Measurements from ENCODE around the gene TPRX2.

TPRX2 gene

DNA sequence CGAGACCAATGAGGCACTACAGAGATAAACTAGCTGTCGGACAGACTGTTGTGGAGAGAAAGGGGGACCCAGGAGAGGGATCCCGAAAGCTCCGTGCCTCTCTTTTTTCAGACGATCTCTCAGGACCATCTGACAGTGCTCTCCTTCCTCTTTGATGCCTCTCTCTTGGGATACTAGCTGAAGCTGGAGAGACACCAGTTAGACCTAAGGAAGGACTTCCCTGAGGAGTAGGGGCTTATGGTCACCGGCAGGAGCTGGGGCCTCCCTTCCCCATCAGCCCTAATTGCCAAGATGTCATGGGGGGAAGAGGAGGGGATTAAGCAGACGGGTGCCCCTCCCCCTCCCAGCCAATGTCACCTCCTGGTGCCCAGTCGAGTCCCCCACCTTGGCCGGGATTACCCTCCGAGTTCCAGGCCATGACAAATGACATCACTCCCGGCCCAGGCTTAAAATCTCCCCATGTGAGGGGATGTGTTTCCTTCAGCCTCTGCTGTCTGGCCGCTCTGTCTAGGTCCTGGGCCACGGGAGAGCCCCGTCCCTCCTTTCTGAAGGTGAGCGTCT lies 37.5 kb upstream of the TPRX2 start, which contains the start of gene CRX:
CRX (plus strand) TSS at position 478 of the 561 bp plus-strand sequence. CDS start 12,507 bp downstream, outside the sequence.
- Mint-ChIP-seq H3K27me3 (ENCODE audit: low read depth) (peaks cover 19% of the 10 kb centered on the region), H3K9me3 (no peaks in the 10 kb centered on the region), H3K4me3 (no peak within 1 kb of the TSS), H3K36me3 (ENCODE audit: low read depth) (no peaks in the 10 kb centered on the region), H3K27ac (peak within 1 kb of the TSS; percentile 15 to 56 (median 45)), H3K4me1 (peaks cover 24% of the 10 kb centered on the region)
- no peak for TF ChIP-seq CTCF (IDR thresholded peaks at IDR 0.05; ENCODE audit: unreplicated experiment in 3 of 3)

DNA sequence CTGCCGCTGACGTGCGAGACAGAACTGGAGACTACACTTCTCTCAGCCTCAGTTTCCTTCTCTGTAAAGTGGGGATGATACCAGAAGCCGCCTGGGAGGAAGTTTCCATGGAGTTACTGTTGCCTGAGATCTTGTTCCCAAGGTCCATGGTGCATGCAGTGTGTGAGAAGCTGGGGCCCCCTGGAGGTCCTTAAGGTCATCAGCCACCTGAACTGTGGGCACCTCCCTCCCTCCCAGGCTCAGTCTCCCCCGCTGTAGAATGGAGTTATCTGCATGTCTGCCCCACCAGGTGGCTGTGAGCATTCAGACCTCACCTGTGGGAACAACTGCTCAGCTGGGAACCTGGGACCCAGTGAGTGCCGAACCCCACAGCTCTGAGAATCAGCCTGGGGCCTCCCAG lies 34.6 kb upstream of the TPRX2 start:
- H3K36me3 Mint-ChIP-seq (ENCODE audit: low read depth), result no peaks in the 10 kb centered on the region
- H3K4me1 Mint-ChIP-seq, result peaks cover 20% of the 10 kb centered on the region

GRCh38 chr19:47826800-47827199 lies 32.2 kb upstream of the TPRX2 start:
- Mint-ChIP-seq H3K27me3 (ENCODE audit: low read depth) (peaks cover 5% of the 10 kb centered on the region), H3K9me3 (no peaks in the 10 kb centered on the region), H3K36me3 (ENCODE audit: low read depth) (no peaks in the 10 kb centered on the region), H3K4me1 (peaks cover 6% of the 10 kb centered on the region), H3K4me3 (no peak overlapping the region), H3K27ac (no peak overlapping the region)
- no peak for TF ChIP-seq CTCF (IDR thresholded peaks at IDR 0.05; ENCODE audit: unreplicated experiment in 3 of 3)

More for the DNA sequence above, 34.6 kb upstream of the TPRX2 start:
- no peaks in the 10 kb centered on the region for H3K9me3 Mint-ChIP-seq
- H3K4me3 Mint-ChIP-seq, result no peak overlapping the region
- no peak for TF ChIP-seq CTCF (IDR thresholded peaks at IDR 0.05; ENCODE audit: unreplicated experiment in 3 of 3)
- H3K27ac Mint-ChIP-seq, result no peak overlapping the region
- peaks cover 5% of the 10 kb centered on the region for H3K27me3 Mint-ChIP-seq (ENCODE audit: low read depth)

DNA sequence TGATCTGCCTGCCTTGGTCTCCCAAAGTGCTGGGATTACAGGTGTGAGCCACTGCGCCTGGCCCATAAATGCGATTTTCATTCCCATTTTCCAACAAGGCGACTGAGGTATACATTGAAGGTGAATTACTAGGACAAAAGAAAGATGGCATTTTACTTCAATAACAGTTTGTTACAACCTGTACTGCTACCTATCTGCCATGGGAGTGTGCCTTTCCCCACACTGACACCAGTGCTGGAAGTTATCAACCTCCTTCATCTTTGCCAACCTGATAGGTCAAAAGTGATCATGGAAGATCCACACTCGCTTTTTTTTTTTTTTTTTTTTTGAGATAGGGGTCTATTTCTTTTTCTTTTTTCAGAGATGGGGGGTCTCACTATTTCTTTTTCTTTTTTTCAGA lies 26.3 kb upstream of the TPRX2 start:
- H3K27ac Mint-ChIP-seq, result no peak overlapping the region
- no peak for TF ChIP-seq CTCF (IDR thresholded peaks at IDR 0.05; ENCODE audit: unreplicated experiment in 3 of 3)
- H3K9me3 Mint-ChIP-seq, result no peaks in the 10 kb centered on the region
- H3K36me3 Mint-ChIP-seq (ENCODE audit: low read depth), result no peaks in the 10 kb centered on the region
- no peak overlapping the region for H3K4me3 Mint-ChIP-seq
- no peaks in the 10 kb centered on the region for H3K27me3 Mint-ChIP-seq (ENCODE audit: low read depth)
- no peaks in the 10 kb centered on the region for H3K4me1 Mint-ChIP-seq

DNA sequence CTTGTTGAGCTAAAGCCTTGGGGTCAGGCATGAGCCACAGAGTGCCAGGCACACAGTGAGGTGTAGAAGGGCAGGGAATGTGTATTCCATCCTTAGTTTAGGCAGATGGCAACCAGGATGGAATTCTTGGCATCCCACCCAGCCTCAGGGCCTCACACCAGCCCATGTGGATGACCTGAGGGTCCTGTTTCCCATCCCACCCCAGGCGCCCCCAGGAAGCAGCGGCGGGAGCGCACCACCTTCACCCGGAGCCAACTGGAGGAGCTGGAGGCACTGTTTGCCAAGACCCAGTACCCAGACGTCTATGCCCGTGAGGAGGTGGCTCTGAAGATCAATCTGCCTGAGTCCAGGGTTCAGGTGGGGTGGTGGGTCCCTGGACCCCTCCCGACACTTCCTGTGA lies 23.0 kb upstream of the TPRX2 start:
- H3K9me3 Mint-ChIP-seq, result no peaks in the 10 kb centered on the region
- no peaks in the 10 kb centered on the region for H3K36me3 Mint-ChIP-seq (ENCODE audit: low read depth)
- H3K27ac Mint-ChIP-seq, result no peak overlapping the region
- no peak overlapping the region for H3K4me3 Mint-ChIP-seq
- peaks cover 5% of the 10 kb centered on the region for H3K27me3 Mint-ChIP-seq (ENCODE audit: low read depth)
- H3K4me1 Mint-ChIP-seq, result peaks cover 7% of the 10 kb centered on the region
- no peak for TF ChIP-seq CTCF (IDR thresholded peaks at IDR 0.05; ENCODE audit: unreplicated experiment in 3 of 3)

- no peak for TF ChIP-seq CTCF (IDR thresholded peaks at IDR 0.05; ENCODE audit: unreplicated experiment in 3 of 3)
- H3K9me3 Mint-ChIP-seq, result no peaks in the 10 kb centered on the region
- no peak overlapping the region for H3K27ac Mint-ChIP-seq
- peaks cover 15% of the 10 kb centered on the region for H3K27me3 Mint-ChIP-seq (ENCODE audit: low read depth)
- H3K4me3 Mint-ChIP-seq, result no peak overlapping the region
- H3K4me1 Mint-ChIP-seq, result peaks cover 24% of the 10 kb centered on the region
- H3K36me3 Mint-ChIP-seq (ENCODE audit: low read depth), result no peaks in the 10 kb centered on the region
These were observed 19.6 kb upstream of the TPRX2 start for GRCh38 chr19:47839411-47839810.

All from nephron (organoid).